ENCODE data around the gene RANBP17.
"Not testable (repeated sequence)": the region's sequence is repeated elsewhere in the genome, so short reads cannot be mapped to it uniquely, and the experiment has no call there.

Gene RANBP17

DNA sequence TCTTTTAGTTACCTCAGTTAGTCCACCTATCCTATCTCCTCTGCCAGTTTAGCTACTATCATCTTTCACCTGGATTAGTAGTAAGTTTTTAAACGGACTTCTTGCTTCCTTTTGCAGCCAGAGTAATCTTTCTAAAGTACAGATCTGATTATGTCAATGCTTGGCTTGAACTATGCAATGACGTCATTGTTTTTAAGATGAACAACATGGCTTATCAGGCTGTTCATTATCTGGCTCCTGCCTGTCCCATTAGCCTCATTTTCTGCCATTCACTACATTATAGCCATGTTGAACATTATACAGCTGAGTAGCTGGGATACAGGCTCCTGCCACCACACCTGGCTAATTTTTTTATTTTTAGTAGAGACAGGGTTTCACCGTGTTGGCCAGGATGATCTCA lies 98.7 kb downstream of the RANBP17 start:
- no peak for DNase-seq

GRCh38 chr5:170963521-170963920 lies 101.7 kb downstream of the RANBP17 start:
- no peak for DNase-seq

DNA sequence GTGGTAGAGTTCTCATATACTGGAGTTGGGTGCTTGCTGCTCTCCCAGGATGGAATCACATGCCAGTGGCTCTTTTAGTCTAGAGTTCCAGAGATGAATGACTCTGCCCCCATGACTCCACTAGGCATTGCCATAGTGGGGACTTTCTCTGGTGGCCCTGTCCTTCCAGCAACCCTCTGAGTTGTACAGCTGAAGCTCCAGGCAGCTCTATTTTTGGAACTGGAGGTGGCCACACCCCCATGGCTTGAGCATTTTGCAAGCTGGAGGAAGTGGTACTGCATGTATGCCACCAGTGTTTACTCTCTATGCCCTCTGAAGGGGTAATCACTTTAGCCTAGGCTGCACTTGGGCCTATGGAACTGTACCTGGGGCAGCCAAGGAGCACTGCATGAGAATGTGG lies 112.6 kb downstream of the RANBP17 start:
- no peak for DNase-seq

DNA sequence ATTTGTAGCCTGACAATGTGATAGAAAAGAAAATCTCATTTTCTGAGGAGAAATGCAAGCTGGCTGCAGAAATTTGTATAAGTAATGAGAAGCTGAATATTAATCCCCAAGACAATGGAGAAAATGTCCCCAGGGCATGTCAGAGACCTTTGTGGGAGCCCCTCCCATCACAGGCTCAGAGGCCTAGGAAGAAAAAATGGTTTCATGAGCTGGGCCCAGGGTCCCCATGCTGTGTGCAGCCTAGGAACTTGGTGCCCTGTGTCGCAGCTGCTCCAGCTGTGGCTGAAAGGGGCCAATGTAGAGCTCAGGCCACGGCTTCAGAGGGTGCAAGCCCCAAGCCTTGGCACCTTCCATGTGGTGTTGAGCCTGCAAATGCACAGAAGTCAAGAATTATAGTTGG lies 118.4 kb downstream of the RANBP17 start:
- DNase-seq = not testable (repeated sequence)

DNA sequence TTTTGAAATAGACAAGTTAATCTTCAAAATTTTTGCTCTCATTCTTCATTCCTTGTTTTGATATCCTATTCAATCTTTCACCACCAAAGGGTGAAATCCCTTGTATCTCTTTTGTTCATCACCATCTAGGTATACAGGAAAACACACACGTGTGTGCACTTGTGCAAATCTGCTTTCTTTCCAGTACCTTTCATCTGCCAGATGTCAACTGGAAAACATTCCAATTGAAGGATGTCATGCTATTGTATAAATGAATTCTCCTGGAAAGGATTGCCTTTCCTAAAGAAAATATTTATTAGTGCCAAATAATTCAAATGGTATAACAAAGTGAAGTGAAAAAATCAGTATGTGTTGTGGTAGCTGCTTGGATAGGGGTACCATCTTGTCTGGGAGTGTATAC lies 123.7 kb downstream of the RANBP17 start:
- DNase-seq = no peak

- DNase-seq = peak; percentile 22
These were observed 124.8 kb downstream of the RANBP17 start for GRCh38 chr5:170986598-170986997.

- DNase-seq = no peak
These were observed 131.7 kb downstream of the RANBP17 start for GRCh38 chr5:170993476-170993875.

DNA sequence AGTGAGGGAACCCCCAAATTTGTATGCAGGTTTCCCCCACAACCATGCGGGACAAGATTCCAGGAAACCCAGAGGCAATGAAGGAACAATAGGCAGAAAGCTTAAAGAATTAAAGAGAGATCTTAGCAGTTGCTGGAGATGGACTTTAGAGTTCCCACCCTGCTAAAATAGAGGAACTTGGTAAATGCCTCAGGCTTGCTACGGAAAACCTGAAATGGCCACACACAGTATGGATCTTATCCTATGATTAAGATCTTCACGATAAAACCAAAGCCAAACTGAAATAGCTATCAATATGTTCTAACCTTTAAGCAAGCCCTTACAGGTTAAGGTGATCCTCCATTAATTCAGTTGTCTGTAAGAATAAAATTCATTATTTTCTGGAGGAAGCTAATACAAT lies 148.3 kb downstream of the RANBP17 start:
- no peak for DNase-seq

DNA sequence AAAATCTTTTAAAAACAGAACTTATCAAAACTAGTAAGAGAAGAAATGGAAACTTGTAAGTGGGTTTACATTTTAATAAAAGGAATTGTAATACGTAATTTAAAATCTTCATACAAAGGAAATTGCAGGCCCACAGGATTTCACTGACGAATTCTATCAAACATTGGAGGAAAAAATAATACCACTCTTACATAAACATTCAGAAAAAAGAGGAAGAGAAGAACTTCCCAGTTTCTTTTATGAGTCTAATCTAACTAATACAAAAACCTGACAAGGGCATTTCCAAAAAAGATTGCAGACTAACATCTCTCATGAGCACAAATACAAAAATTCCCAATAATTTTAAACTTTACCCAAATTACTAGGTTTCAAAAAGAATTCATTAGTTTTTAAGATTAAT lies 149.0 kb downstream of the RANBP17 start:
- no peak for DNase-seq

DNA sequence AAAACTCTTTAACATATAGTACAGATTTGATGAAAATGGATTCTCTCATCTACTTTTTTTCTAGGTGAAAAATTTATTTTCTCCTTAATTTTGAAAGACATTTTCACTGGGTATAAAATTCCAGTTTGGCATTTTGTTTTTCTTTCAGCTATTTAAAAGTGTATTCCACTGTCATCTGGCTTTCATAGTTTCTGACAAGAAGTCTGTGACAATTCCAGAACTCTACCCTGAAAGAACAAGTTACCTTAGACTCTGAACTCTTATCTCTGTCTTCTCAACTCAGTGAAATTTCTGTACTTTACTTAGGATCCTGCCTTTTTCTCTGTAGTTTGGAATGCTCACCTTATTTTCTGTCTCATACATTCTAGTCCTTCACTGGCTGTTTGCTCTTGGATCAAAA lies 161.7 kb downstream of the RANBP17 start:
- no peak for DNase-seq

DNA sequence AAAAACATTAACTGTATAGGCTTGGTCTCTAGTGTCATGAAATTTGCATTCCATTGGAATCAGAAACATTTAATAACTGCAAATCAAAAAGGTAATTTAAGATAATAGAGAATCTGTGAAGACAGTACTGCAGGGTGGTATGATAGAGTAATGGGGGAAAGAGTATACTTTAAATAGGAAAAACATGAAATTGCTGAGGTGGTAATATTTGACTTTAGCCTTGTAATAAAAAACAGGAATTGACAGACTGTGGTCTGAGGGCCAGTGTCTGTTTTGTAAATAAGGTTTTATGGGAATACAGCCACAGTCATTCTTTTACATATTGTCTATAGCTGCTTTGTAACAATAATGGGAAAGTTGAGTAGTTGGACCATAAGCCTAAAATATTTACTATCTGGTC lies 162.3 kb downstream of the RANBP17 start:
- DNase-seq = no peak

GRCh38 chr5:171029401-171029800 lies 167.6 kb downstream of the RANBP17 start:
- no peak for DNase-seq

DNA sequence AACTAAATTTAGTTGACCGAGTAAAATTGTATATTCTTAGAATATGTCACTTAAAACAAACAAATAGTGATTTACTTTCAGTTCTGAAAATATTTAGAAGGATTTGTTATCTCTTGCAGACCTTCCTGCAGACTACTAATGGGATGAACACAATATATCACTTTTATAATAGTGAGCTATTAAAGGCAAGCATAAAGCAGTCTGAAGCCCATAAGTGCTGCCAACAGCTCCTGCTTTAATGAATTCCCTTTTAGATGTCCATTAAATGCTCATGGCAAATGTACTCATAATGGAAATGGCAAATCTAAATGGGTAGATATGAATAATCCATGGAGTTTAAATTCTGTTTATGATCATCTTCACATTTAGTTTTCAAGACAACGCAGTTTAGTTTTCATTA lies 170.2 kb downstream of the RANBP17 start:
- peak; percentile 60 for DNase-seq

DNA sequence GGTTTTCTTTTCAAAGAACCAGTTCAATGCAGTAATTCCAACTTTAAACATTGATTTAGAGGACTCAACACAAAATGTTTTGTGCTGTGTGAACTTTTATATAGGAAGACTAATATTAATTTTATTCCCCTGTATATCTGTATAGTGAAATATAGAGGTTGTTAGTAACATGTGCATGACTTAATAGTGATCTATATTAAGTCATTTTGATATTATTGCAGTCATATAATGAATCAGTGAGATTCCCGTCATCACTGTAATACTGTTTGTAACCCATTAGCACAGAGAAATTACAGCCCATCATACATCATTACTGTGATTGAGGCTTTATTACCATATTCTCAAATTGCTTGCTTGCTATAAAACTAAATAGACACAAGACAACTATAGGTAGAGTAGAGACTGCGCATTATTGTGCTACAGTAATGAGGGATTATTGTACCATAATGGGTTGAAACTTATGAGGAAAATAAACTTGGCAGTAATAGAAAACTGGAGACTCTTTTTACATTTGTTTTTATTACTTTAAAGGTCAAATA lies 170.7 kb downstream of the RANBP17 start:
- peak; percentile 26 for DNase-seq

GRCh38 chr5:171041893-171042292 lies 180.1 kb downstream of the RANBP17 start:
- not testable (repeated sequence) for DNase-seq

DNA sequence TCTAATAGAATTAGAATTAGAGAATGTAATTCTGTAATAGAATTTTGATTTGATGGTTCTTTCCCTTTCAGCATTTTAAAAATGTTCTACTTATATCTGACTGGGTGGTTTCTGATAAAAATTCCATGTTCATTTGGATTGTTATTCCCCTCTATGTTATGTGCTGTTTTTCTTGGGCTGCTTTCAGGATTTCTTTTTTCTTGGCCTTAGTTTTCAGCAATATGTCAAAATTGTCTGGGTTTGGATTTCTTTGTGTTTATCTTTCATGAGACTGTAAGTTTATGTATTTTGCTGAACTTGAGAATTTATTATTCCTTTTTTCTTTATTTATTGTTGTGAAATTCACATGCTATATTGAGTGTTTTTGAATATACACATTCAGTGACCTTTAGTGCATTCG lies 189.1 kb downstream of the RANBP17 start:
- no peak for DNase-seq

- no peak for DNase-seq
These were observed 194.1 kb downstream of the RANBP17 start for GRCh38 chr5:171055875-171056454.

DNA sequence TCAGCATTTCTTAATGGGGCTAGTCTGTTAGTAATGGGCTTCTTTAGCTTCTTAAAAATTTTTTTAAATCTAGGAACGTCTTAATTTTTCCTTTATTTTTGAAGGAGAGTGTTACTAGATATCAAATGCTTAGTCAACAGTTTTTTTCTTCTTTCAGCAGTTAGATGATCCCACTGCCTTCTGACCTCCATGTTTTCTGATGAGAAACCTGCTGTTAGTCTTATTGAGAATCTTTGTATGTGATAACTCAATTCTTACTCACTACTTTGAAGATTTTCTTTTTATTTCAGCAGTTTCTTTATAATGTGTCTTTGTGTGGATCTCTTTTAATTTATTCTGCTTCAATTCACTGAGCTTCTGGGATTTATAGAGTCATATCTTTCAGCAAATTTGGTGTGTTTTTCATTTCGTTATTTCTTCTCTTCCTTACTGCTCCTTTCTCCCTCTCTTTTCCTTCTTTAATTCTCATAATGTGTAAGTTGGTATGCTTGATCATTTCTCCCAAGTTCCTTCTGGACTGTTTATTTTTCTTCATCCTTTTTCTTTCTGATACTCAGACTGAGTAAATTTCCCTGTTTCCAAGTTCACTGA lies 205.8 kb downstream of the RANBP17 start:
- DNase-seq = no peak

DNA sequence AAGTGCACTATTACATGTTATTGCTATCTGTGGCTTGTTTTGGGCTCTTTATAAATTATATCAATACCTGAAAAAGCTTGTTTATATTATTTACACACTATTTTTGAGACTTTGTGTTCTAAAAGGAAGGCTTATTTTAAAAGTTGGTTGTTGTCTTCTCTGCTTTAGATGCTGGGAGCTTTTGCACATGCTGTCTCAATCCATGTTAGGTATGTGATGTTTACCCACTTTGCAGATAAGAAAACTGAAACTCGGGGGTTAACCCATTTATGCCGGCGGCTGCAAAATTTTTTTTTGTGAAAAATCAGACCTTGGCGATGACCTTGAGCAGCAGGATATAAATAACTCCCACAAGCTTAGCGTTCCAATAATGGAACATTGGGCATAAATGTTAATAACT lies 212.9 kb downstream of the RANBP17 start:
- no peak for DNase-seq

- no peak for DNase-seq
These were observed 218.5 kb downstream of the RANBP17 start for GRCh38 chr5:171080186-171080938.

GRCh38 chr5:171081319-171081718 lies 219.5 kb downstream of the RANBP17 start:
- no peak for DNase-seq

GRCh38 chr5:171092194-171092593 lies 230.4 kb downstream of the RANBP17 start:
- no peak for DNase-seq

DNA sequence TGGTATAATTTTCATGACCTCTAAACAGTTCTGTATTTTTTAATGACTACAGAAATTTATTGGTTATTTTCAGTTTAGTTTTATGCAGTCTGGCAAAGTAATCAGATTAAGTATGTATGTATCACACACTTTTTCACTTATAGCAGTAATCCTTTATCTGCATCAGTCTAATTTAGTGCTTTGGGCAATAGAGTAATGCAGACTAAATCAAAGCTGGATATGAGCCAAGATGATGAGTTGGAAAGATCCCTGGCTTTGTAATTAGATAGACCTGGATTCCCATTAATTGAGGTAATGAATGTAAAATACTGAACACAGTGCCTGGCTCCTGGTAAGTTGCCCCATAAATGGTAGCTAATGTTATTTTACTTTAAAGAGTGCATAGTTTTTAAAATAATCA lies 231.8 kb downstream of the RANBP17 start:
- DNase-seq = no peak

- DNase-seq = no peak
These were observed 232.5 kb downstream of the RANBP17 start for GRCh38 chr5:171094356-171094755.

All from NCI-H1092 treated with DMSO at 0.1 percent for 48 hours (cell line).